ENCODE results near the gene MLC1.

MLC1 gene

DNA sequence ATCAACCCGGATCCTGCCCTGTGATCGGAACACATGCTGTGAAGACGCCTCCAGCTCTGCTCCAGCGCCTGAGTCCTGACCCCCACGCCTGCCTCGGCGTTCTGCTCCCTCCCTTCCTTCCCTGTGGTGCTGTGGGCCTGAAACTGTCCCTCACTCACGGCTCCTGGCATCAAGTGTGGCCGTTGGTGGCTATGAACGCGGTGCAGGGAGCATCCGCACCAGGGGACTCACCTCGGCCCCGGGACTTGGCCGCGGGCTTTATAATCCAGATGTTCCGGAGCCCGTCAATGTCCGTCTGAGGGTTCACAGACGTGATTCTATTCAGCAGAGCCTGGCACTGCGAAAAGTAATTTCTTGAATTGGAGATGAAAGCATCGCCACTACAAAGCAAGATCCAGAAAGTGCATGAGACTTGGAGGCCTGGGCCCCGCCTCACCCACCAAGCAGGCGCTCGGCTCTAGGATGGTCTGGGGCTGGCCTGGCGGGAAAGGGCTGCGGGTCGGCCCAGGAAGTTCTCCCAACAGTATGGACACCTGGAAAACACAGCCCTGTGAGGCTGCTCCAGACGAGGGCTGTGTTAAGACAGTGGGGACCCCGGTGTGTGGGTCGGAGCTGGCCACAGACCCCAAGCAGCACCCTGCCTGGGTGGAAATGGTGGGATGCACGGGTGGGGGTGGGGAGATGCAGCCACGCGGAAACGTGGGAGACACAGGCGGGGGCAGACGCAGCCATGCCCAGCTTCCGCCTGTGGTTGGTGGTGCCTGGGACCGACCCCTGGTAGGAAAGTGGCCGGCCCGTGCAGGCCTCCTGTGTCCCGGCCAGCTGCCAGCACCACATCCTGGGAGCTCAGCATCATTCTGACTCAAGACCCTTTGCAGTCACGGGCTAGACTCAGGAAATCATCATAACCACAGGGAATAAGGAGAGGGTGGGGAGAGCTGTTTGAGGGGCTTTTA, 50.8 kb downstream of the MLC1 start:
- no peak for DNase-seq

DNA sequence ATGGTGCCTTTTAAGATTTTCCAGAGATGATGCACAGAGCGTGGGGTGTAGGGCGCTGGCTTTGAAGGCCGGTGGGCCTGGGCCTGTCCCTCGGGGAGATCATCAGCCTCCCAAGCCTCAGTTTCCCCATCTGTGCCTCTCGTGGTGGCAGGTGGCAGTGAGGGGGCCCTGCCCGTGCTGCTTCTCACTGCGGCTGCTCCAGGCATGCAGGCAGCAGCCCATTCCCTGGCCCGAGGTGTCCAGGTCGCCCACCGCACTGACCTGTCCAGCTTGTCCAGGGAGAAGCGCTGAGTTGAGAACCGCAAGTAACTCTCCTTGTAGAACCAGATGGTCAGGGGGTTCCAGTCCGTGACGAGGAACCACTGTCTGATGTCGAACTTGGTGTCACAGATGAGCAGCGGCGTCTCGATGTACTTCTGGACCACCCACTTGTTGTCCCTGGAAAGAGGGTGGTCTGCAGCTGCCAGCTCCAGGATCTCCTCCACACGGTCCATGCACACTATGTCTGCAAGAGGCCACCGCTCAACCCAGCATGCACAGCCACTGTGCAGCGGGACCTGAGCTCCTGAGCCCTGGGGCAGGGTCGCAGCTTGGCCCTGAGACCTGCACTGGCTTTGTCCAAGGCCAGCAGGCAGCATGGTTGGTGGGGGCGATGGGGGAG, 52.2 kb downstream of the MLC1 start:
- no peak for DNase-seq

DNA sequence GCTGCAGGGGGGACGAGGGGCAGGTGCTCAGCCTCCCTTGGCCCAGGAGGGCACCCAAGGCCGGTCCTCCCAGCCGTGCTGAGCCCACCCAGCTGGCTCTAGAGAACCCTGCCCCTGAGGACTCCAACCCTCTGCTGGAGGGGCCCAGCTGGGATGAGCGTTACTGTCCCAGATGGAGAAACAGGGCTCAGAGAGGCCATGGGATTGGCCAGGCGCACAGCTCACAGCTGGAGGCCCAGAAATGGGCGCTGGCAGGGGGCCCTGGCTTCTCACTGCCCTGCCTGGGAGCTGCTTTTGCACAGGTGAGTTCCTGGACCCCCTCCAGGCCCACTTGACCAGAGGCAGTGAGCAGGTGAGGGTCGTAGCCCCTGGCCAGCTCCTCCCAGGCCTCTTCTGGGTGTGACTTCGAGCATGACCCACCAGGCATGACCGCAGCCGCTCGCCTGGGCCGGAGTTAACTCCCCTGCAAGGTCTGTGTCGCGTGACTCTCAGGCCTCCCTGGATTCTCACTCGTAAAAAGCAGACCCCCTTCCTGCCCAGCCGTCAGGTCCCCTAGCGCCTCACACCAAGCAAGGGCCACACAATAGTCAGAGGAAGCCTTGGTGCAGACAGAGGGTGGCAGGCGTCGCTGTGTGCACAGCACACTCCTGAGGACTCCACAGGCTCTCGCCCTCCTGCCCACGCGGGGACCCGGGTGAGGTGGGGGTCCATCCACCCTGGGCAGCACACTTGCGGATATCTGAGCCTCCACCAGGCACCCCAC, 52.9 kb downstream of the MLC1 start:
- no peak for DNase-seq

DNA sequence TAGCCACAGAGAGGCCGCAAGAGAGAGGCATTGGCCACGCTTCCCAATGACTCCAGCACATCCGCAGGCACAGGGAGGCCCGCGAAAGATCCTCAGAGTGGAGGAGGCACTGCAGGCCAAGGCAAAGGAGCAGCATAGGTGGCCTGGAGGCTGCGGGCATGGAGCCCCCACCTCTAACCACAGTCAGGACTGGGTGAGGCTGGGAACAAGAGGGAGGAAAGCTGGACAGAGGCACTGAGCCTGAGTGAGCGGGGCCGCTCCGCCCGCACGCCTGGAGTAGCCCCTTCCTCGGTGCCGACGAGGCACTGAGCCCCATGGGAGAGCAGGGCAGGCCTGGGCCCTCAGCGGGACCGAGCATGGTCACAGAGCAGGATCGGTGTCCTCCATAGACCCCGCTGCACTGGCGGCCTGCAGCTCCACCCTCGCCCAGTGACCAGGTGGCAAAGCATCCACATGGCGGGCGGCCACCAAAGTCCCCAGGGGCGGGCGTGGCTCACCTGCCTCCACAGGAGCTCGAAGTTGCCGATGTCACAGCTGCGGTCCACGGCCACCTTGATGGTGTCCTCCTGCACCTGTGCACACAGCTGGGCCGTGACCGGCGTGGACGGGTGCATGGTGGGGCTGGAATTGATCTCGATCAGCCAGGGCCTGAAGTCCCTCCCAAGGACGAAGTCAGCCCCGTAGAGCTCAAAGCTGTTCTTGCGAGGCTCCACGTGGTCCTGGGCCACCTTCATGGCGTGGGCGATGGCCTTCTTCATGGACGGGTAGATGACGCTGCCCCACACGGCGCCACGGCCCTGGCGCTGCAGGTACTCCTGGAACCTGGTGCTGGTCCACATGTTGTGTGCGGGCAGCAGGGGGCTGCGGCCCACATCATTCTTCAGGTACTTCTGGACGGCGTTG, 53.8 kb downstream of the MLC1 start:
- no peak for DNase-seq

DNA sequence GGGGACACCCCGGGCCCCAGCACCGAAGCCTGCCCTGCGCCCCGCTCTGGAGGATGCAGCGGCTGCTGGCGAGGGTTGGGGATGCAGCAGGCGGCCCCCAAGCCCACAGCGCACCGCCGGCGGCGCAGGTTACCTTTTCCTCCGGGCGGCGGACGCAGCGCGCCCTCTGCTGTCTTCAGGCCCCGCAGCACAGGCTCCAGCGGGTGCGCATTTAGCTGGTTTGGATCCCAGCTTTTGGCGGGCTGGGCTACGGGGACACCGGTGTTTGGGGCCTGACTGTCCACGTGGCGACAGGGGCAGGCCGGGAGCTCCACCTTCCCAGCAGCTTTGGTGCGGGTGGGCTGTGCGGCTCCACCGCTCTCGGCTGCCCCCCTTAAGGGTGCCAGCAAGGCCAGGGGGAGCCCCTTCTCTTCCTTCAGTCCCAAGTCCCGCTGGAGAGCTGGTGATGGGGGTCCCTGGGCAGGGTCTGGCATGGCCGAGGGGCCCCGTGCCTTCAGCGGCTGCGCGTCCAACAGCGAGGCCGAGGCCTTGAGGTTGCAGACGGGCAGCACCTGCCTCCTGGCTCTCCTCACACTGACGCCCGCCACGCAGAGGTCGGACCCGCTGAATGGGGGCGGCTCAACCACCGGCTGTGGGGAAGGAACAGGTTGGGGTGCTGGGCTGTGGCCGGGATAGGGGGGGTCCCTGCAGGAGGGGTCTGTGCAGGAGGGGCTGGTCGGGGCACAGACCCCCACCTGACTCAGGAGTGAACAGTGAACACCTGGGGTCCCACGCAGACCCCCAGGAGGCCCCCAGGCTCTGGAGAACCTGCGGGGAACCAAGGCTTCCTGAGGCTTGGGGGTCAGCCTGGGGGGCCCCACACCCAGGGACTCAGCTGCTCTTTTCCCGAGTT, 54.7 kb downstream of the MLC1 start:
- peak; percentile 67 for DNase-seq

DNA sequence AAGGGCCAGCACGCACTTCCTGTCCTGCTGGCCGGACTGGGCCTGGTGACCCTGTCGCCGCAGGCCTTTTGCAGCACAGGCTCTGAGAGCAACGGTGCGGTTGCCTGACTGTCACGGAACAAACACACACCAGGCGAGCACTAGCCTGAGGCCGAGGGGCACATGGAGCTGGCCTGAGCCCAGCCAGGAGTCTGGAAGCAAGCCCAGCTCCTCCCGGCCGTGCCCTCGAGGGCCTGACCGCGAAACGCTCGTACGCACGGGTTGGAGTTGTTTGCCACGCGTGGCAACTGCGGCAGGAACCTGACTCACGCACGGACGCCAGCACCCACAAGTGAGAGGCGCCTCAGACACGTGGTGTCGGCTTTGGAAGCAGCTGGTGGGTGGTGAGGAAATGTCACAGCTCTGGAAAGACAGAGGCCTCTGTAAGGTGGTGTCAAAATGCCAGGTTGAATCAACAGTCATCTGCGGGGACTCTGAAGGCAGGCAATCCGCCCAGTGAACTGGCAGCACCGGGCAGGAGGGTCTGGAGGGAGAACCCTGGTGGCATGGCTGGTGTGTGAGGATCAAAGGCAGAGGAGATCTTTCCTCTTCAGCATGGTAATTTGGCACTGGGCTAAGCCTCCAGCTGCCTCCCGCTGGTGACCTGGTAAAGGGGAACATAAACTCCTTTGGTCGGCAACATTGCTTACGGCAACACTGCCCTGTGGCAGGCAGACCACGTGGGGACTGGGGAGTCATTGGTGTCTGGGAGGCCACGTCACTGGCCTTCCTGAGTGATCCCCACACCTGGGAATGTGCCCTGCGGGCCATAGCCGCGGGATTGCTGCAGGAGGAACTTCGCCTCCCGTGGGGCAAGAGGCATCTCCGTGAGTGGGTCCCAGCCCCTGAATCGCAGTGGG, 57.3 kb downstream of the MLC1 start:
- DNase-seq: no peak

DNA sequence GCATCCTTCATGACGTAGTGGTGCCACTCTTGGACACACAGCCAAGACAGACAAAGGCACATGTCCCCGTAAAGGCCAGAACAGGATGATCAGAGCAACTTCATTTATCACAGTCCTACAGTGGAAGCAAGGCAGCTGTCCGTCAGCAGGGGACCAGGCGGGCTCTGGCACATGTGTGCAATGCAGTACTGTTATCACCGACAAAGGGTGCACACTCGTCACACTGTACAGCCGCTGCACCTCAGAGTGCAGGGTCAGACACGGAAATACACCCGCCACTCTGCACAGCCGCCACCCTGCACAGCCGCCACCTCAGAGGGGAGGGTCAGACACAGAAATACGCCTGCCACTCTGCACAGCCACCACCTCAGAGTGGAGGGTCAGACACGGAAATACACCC, 59.2 kb downstream of the MLC1 start:
- DNase-seq: no peak

DNA sequence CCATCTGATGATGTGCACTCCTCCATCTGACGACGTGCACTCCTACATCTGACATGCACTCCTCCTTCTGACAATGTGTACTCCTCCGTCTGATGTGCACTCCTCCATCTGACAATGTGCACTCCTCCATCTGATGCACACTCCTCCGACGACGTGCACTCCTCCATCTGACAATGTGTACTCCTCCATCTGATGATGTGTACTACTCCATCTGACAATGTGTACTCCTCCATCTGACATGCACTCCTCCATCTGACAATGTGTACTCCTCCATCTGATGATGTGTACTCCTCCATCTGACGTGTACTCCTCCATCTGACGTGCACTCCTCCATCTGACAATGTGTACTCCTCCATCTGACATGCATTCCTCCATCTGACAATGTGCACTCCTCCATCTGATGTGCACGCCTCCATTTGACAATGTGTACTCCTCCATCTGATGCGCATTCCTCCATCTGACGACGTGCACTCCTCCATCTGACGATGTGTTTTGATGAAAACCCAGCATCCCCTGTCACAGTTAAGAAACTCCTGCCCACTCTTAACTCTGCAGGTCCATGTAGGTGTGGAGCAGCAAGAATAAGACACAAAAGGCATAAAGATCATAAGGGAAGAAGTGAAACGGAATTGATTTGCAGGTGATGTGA, 62.9 kb downstream of the MLC1 start:
- no peak for DNase-seq

DNA sequence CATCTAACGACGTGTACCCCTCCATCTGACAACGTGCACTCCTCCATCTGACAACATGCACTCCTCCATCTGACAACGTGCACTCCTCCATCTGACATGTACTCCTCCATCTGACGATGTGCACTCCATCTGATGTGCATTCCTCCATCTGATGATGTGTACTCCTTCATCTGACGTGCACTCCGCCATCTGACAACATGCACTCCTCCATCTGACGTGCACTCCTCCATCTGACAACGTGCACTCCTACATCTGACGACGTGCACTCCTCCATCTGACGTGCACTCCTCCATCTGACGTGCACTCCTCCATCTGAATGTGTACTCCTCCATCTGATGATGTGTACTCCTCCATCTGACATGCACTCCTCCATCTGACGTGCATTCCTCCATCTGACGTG, 64.6 kb downstream of the MLC1 start:
- DNase-seq: no peak

DNA sequence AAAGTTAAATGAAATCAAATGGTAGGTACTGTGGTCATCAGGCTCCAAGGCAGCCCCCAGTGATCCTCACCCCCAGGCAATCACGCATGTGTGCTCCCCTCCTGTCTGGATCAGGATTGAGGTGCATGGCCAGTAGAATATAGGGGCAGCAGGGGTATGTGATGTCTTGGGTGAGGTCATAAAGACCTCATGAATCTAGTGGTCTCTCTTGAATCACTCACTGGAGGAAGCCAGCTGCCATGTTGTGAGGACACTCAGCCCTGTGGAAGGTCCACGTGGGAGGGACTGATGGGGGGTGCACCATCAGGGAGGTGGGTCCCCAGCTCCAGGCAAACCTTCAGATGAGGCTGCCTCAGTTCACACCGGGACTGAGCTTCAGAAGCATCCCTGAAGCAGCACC, 65.9 kb downstream of the MLC1 start:
- no peak for DNase-seq

DNA sequence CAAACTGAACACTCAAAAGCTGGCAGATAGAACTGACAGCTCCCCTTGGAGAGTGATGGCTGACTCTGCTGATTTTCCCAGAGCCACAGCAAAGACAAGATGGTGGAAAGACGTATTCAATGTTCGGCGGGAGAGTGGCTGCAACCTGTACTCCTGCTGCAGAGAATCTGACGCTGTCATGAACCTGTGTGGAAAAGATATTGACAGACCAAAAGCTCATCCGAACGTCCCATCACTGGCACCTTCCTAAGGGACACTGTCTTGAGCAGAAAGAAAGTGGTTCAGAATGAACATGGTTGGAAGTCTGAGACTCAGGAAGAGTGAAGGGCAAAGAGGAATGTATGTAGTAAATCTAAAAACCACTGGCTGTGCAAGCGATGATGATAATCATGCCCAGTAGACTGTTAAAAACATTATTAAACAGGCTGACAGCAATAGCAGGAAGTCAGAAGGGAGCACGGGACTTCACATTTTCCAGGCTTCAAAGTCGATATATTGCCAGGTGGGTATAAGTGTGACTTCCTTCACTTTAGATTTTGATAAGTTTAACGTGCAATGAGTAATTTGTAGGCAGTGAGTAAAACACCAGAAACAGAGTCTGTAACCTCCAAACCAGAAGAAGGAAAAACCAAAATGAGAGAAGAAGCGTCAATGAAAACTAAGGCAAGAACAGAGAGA, 66.5 kb downstream of the MLC1 start:
- DNase-seq: no peak

DNA sequence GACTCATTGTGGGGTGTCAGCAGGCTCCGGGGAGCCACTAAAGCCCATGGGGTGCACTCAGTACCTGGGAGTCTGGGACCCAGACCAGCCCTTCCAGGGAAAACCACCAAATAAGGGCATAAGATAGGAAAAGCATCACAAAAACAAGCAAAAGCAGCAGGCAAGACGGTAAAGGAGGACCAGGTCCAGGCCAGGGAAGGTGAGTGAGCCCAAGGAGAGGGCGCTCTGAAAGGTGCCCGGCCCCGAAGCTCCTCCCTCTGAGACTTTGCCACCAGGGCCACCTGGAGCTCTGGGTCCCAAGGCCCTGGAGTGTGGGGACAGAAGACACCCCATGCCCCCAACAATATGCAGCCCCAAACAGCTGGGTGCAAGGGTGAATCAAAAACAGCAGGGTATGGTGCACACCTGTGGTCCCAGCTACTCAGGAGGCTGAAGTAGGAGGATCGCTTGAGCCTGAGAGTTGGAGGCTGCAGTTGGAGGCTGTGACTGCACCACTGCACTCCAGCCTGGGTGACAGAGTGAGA, 67.5 kb downstream of the MLC1 start:
- DNase-seq: no peak

DNA sequence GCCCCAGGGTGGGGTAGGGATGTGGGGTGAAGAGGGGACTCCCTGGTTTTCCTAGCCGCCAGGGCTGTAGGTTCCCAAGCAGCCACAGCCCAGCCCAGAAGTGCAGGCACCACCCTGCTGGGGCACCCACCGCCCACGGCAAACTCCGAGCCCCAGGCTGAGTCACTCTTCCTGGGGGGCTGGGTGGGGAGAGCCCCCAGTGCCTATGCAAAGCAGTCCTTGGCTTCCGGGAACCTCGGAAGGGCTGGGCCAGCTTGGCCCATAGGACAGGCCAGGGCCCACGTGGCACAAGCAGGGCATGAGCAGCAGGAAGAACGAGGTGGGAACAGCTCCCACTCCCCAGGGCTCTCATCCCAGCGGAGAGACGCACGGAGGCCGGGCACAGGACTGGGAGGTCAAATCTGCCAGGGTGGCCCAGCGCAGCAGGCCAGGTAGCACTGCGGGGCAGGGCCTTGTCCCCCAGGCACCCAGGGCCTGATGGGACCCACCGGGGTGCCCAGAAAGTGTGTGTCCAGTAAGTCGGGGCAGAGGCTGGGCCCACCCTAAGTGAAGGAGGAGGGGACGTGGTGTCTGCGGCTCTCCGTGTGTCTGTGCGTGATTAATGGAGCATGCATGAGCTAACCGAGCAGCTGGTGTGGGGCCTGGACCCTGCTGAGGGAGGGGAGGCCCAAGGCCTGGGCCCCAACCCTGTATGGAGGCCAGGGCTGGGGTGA, 68.1 kb downstream of the MLC1 start:
- DNase-seq: no peak

DNA sequence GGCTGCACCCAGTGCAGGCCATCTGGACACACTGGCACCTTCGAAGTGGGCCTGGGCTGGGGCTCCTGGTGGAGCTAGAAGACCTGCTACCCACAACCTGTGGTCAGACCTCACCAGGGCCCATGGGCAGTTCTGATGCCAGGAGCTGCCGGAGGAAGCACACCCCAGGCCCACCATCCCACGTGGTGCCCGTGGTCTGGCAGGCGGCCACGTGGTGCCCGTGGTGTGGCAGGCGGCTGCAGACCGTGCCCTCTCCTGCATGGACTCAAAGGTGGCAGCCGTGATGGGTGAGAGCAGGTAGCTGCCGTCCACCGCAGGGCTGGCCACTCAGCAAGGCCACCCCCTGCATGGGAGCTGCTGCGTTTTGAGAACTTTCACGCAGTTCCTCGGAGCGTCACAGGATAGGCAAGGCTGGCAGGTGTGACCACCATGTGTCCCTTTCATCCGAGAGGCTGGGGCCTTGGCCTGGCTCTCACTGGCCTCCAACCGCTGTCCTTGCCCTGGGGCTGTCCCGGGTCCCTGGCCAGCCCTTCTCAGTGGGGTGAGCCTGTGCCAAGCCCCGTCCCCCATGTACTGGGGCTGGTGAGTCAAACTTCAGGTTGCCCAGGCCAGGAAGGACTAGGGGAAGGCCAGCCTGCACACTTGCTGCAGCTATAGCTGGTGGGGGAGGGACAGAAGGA, 68.8 kb downstream of the MLC1 start:
- no peak for DNase-seq

DNA sequence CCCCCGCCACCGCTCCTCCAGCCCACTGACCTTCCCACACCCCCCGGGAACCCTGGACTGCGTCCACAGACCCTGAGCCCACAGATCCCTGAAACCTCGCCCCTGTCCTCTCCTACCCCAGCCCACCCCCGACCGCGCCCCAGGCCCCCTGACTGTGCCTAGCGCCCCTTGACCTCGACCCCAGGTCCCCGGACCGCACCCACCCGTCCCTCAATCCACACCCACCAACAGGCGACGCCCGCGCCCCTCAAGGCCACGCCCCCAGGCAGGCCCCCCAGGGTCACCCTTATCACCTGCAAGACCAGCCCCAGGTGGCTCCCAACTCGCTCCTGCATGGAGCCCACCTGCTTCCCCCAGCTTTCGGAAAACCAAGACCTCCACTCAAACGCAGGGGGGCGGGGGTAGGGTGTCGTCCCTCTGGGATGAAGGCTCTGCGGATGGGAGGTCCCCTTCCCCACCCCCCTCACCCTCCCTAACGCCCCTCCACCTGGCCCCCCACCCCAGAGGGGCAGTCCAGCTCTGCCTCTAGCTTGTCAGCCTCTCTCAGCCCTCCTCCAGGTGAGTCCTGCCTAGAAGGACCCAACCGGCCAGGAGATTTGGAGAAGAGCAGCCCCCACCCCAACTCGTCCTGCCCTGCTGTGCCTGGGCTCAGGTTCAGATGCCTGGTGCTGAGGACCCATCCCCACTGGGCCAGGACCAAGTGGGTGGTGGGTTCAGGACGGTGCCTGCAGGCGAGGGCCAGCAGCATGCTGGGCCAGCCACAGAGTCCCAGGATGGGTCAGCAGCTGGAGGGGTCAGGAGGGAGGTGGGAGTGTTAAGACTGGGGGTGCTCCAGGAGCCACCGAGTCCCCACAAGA, 69.5 kb downstream of the MLC1 start:
- DNase-seq: no peak

DNA sequence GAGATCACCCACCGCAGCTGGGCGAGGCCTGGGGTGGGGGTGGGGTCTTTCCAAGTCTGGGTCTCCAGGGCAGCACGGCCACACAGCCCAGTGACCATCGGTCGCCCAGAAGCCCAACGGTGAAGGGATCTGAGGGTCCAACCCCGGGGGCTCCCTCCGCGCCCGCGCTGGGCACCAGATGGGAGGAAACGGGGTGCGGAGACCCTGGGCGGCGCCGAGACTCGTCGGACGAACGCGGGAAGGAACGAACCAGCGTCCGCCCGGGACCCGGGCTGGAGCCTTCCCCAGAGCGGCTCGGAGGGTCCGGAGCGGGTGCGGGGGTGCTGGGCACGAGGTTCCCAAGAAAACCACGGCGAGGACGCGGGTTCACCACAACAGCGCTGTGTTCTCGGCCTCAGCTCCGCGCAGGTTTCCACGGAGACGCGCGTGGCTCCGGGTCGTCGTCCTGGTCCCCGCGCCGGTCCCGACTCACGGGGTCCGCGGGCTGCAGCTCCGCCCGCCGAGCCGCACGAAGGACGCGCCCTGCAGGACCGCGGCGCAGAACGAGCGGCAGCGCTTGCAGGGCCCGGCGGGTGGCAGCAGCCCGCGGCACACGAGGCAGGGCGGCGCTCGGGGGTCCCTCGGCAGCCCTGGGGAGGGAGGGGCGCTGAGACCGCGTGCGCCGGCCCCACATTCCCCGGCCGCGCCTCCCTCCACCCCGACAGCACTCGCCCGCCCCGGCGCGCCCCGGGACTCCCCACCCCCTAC, 70.4 kb downstream of the MLC1 start:
- DNase-seq: no peak

Data from HCEC 1CT (cell line).